SJSA1 (cell line): Measurements from ENCODE around the gene PRPF6. TPM values are rescaled to one million over a fixed set of nuclear protein-coding genes. Genes with fewer than 3 reads are reported as not detected.

ENCODE experiments used
- DNase-seq, 2 experiments: peaks; one replicate each; pipeline ENCODE4 v3.0.0-alpha.2; 2015 to 2020; ENCODE audit warnings: low spot score in 2 of 2, low read depth in 1 of 2
- H3K27ac ChIP-seq: fragments of 250-450 bp; sonication (Bioruptor Pico); 2 replicates; pipeline ENCODE4 v1.5.1; 2020; ENCODE audit warnings: mild to moderate bottlenecking, moderate library complexity
- H3K27me3 ChIP-seq: fragments of 250-450 bp; sonication (Bioruptor Pico); replicated peaks from 2 replicates; pipeline ENCODE4 v1.5.1; 2020; ENCODE audit warnings: mild to moderate bottlenecking, moderate library complexity
- H3K36me3 ChIP-seq: fragments of 250-450 bp; sonication (Bioruptor Pico); 2 replicates; pipeline ENCODE4 v1.5.1; 2020; ENCODE audit warnings: mild to moderate bottlenecking
- H3K4me1 ChIP-seq: fragments of 250-450 bp; sonication (Bioruptor Pico); replicated peaks from 2 replicates; pipeline ENCODE4 v1.6.1; 2021; ENCODE audit warnings: mild to moderate bottlenecking
- H3K4me3 ChIP-seq: fragments of 250-450 bp; sonication (Bioruptor Pico); 2 replicates; pipeline ENCODE4 v1.5.1; 2020; ENCODE audit warnings: mild to moderate bottlenecking
- H3K9me3 ChIP-seq: fragments of 250-450 bp; sonication (Bioruptor Pico); replicated peaks from 2 replicates; pipeline ENCODE4 v1.5.1; 2020; ENCODE audit warnings: mild to moderate bottlenecking
- total RNA-seq: library from RNA; depleted of rRNA; stranded (reverse); fragments of >200 nt; shearing (Covaris generic); gene quantifications from 2 replicates; pipeline ENCODE4 v1.2.3, GENCODE V29; 2014

Gene PRPF6
- total RNA-seq, 1 experiment from 2014 or later: 72.1 TPM

GRCh38 chr20:64038565-64039292 lies 57.8 kb downstream of the PRPF6 start:
- Histone ChIP-seq H3K36me3 (peaks cover 11% of the 10 kb centered on the region), H3K27ac (no peak overlapping the region), H3K4me1 (peaks cover 24% of the 10 kb centered on the region), H3K27me3 (peaks cover 12% of the 10 kb centered on the region; the same call in 1 of the 2 replicates), H3K4me3 (peak overlapping the region; percentile 38), H3K9me3 (no peaks in the 10 kb centered on the region)
- peak; percentile 77 for DNase-seq

DNA sequence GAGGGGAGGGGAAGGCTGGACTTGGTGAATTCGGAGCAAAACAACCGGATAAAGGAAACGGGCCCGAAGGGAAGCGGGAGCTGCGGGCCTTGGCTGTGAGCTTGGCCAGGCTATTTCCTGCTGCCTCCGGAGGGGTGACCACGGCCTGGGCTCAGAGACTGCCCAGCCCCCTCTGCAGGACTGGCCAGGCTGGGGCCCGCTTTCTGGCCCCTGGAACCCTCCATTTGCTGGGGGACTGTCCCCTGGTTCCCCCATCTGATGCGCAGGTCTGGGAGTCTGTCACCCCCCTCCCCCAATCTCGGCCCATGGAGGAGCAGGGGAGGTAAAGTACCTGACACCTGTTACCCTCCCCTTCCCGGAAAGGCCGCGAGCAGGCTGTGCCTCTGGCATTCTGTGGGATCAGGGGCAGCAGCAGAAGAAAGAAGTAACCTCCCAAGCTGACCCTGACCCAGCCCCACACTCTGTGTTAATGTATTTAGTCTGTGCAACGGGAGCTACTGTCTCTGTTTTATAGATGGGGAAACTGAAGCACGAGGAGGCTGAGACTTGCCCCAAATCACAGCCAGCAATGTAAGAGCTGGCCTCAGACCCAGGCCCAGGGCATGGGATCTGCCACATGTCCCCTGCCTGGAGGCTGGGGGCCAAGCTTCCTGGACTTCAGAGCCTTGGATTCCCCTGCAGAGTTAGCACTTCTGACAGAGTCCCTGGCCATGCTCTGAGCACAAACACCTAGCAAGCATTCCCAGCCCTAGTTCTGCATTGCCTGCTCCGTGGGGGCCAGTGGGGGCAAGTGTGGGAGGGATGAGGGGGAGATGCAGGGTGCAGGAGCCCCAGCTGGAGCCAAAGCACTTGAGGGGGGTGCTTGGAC lies 58.6 kb downstream of the PRPF6 start:
- DNase-seq: no peak
- Histone ChIP-seq H3K27me3 (peaks cover 12% of the 10 kb centered on the region; the same call in 1 of the 2 replicates), H3K36me3 (peaks cover 11% of the 10 kb centered on the region), H3K9me3 (no peaks in the 10 kb centered on the region), H3K4me3 (peak overlapping the region; percentile 38), H3K27ac (no peak overlapping the region), H3K4me1 (peaks cover 29% of the 10 kb centered on the region)

DNA sequence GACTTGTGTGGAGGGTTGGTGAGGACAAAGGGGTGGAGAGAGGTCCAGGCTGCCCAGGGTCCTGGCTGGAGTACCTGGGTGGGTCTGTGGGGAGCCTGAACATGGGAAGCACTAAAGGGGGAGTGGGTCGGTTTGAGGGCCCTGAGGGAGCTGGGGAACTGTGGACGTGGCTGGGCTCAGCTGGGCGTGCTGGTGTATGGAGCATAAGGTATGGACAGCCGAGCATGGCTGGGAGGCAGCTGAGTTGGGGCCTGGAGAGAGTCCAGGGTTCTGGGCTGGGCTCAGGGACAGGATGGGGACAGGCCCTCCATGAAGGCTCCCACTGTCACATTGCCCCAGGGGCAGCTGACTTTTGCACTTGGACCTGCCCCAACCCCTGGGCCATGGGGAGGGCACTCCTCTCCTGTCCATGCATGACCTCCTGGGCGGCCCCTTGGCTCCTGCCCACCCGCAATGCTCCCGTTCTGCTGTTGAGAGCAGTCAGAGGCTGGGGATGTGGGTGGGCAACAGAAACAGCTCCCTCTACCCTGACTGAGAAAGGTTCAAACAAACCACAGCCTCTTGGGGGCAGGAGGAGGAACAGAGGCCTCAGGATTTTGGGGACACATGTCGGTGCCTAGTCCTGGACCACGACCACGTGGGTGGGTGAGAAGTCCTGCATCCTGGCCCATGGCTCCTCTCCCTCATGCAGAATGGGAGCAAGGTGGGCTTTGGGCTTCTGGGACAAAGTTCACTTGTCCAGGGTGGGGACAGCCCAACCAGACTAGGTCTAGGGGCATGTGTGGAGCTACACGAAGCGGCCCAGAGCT lies 59.5 kb downstream of the PRPF6 start:
- no peak overlapping the region for H3K27ac ChIP-seq
- H3K4me1 ChIP-seq: peaks cover 38% of the 10 kb centered on the region
- DNase-seq: no peak
- H3K36me3 ChIP-seq: peaks cover 12% of the 10 kb centered on the region; the same call in 1 of the 2 replicates
- no peak overlapping the region for H3K4me3 ChIP-seq
- peaks cover 12% of the 10 kb centered on the region; the same call in 1 of the 2 replicates for H3K27me3 ChIP-seq
- H3K9me3 ChIP-seq: no peaks in the 10 kb centered on the region

DNA sequence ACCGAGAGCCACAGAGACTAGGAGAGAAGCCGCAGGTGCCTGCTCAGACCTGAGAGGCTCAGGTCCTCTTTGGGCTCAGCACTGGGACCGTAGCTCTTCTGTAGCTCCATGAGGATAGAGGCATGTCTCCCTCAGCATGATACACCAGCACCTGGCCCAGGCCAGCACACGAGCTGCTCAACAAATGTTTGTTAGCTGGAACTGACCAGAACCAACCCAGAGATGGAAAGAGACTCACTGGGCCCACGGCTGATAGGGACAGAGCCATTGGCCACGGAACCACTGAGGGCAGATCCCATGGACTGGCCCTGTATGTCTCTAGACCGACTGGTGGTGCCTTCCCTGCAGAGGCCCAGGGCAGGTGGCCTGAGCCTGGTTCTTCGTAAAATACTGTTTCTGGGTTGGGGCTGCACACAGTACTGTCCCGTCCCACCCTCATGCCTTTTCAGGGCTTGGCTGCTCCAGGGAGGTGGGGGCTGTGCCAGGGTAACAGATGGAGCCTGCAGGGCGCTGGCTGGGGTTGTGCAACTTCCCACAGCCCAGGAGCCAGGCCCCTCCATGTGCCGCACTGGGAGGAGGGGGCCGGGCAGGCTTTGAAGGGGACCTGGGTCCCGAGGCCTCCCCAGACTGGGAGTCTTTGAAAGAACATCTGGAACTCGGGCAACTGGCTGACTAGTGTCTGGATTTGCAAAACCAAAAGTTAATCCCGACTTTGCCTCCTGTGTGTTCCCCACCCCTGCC lies 60.3 kb downstream of the PRPF6 start:
- H3K27me3 ChIP-seq: peaks cover 12% of the 10 kb centered on the region; the same call in 1 of the 2 replicates
- H3K4me3 ChIP-seq: no peak overlapping the region
- no peak overlapping the region for H3K27ac ChIP-seq
- H3K36me3 ChIP-seq: peaks cover 13% of the 10 kb centered on the region
- H3K9me3 ChIP-seq: no peaks in the 10 kb centered on the region
- DNase-seq: no peak
- H3K4me1 ChIP-seq: peaks cover 45% of the 10 kb centered on the region

GRCh38 chr20:64041781-64042053 lies 60.8 kb downstream of the PRPF6 start:
- Histone ChIP-seq H3K4me3 (no peak overlapping the region), H3K4me1 (peaks cover 50% of the 10 kb centered on the region), H3K27ac (no peak overlapping the region), H3K9me3 (no peaks in the 10 kb centered on the region), H3K27me3 (peaks cover 12% of the 10 kb centered on the region; the same call in 1 of the 2 replicates), H3K36me3 (peaks cover 18% of the 10 kb centered on the region)
- no peak for DNase-seq

- H3K36me3 ChIP-seq: peaks cover 23% of the 10 kb centered on the region
- H3K27ac ChIP-seq: no peak overlapping the region
- peak overlapping the region; percentile 26 for H3K4me3 ChIP-seq
- H3K4me1 ChIP-seq: peaks cover 55% of the 10 kb centered on the region
- H3K27me3 ChIP-seq: peaks cover 12% of the 10 kb centered on the region; the same call in 1 of the 2 replicates
- no peak for DNase-seq
- no peaks in the 10 kb centered on the region for H3K9me3 ChIP-seq
These were observed 61.3 kb downstream of the PRPF6 start for GRCh38 chr20:64042054-64042781.

GRCh38 chr20:64043768-64044167 lies 62.8 kb downstream of the PRPF6 start:
- Histone ChIP-seq H3K4me1 (peaks cover 43% of the 10 kb centered on the region), H3K9me3 (no peaks in the 10 kb centered on the region), H3K4me3 (no peak overlapping the region), H3K36me3 (peaks cover 39% of the 10 kb centered on the region), H3K27me3 (peaks cover 6% of the 10 kb centered on the region; the same call in 1 of the 2 replicates), H3K27ac (no peak overlapping the region)
- DNase-seq: no peak

DNA sequence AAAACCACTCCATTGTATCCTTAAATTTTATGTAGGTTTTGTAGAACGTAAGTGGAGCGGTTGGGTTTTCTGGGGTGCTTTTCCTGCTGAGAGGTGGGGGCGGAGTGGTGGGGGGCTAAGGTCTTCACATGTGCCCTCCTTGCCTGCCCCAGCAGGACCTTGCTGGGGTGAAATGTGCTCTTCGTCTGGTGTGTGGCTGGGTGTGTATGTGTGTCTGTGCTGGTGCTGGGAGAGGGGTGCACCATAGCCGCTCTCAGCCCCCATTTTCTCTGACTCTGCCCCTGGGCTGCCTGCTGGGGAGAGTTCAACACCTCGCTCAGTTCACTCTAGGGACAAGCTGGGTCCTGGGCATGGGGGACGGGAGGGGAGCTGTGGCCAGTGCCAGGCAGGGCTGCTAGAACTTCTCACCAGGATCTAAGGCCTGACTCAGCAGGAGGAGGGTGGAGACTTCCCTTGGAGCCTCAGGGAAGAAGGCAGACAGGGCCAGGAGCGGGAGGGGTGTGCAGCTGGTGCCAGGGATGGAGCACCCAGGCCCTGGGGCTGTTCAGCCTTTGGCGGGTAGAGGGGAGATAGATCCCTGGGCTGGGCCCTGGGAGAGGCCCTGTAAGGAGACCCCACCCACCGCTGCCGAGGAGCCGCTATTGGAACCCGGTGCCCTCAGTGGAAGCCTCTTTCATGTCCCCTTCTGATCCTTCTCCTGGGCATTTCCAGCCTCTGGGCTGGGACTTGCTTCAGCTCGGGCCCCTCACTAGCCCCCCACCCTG lies 63.7 kb downstream of the PRPF6 start:
- H3K27me3 ChIP-seq: peaks cover 6% of the 10 kb centered on the region; the same call in 1 of the 2 replicates
- peaks cover 35% of the 10 kb centered on the region for H3K4me1 ChIP-seq
- peak; percentile 82 to 85 for DNase-seq

DNA sequence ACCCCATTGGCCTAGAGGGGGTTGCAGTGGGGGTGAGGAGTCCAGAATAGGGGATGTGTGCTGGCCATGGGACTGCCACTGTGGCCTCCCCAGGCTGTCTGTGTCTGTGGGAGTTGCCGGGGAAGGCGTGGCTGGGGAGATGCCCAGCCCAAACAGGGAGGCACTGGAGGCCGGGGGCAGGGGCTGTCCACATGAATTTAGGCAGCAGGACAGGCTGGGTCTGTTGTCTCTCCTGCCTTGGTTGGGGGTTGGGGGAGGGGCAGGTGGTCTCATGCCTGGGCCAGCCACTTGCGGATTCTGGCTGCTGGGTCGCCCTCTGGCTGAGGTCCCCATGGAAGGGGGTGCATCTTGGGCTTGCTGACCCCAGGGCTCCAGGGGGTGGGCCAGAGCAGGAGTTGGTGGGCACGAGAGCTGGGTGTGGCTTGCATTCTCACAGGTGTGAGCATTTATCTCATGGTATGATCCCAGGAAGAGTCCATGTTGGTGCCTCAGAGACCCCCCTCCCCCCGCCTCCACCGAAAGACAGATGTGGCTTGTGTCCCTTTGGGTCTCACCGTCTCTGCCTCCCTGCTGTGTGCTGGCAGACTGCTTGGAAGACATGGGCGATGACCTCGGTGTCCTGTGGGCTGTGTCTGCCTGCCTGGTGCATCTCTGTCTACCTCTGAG lies 64.5 kb downstream of the PRPF6 start:
- Histone ChIP-seq H3K36me3 (peaks cover 39% of the 10 kb centered on the region), H3K27ac (no peak overlapping the region), H3K4me3 (peak overlapping the region; percentile 61), H3K4me1 (peaks cover 43% of the 10 kb centered on the region), H3K9me3 (no peaks in the 10 kb centered on the region), H3K27me3 (peaks cover 6% of the 10 kb centered on the region; the same call in 1 of the 2 replicates)
- peak; percentile 81 to 84 for DNase-seq

More for the DNA sequence above, 63.7 kb downstream of the PRPF6 start:
- no peak overlapping the region for H3K27ac ChIP-seq
- no peaks in the 10 kb centered on the region for H3K9me3 ChIP-seq
- peak overlapping the region; percentile 61 for H3K4me3 ChIP-seq
- peaks cover 39% of the 10 kb centered on the region for H3K36me3 ChIP-seq

GRCh38 chr20:64047046-64047389 lies 66.1 kb downstream of the PRPF6 start:
- Histone ChIP-seq H3K4me1 (peaks cover 58% of the 10 kb centered on the region), H3K9me3 (no peaks in the 10 kb centered on the region), H3K36me3 (peaks cover 39% of the 10 kb centered on the region), H3K27ac (peak overlapping the region; percentile 55), H3K27me3 (peaks cover 4% of the 10 kb centered on the region; the same call in 1 of the 2 replicates), H3K4me3 (peak overlapping the region; percentile 61)
- no peak for DNase-seq

GRCh38 chr20:64047968-64048401 lies 67.1 kb downstream of the PRPF6 start:
- Histone ChIP-seq H3K36me3 (peaks cover 43% of the 10 kb centered on the region), H3K9me3 (no peaks in the 10 kb centered on the region), H3K27ac (peak overlapping the region; percentile 55), H3K4me3 (peak overlapping the region; percentile 61), H3K27me3 (no peaks in the 10 kb centered on the region; the same call in 1 of the 2 replicates), H3K4me1 (peaks cover 63% of the 10 kb centered on the region)
- peak in 1 of 2 experiments; percentile 52 for DNase-seq
